ENCODE data around the gene KMT2A. TPM values are rescaled to one million over a fixed set of nuclear protein-coding genes. Genes with fewer than 3 reads are reported as not detected.
A peak's percentile ranks its signal among the peaks of the same experiment; 100 is the strongest.

KMT2A gene
- total and polyA plus RNA-seq, 8 donors: 45.8 to 61.7 (median 54.3) TPM

DNA sequence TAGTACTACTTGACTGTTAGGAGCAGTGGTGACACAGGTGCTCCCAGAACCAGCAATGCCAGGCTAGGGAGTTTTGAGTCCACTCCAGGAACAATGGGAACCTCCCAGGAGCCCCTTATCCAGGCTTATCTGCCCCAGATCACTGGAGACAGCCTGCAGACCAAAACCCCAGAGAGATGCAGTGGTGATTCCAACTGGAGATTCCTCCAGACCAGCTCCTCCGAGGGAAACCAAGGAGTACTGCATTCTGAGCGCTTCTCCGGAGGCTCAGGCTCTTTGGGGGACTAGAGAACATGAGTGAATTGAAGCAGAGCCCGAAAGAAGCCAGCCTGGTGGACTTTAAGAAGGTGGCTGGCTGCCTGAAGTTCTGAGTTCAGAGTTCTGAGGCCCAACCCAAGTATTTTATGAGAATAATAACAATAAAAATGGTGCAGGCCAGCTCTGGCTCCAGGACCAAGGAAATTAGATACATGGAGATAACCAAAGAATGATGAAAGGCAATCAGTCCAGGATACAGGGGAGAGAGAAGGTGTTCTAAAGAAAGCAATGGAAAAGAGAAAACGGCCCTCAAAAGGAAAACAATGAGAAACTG lies 93.4 kb downstream of the KMT2A start:
- DNase-seq (no peak), ATAC-seq (no peak)
- Histone ChIP-seq H3K4me1 (peaks cover 7 to 23% of the 10 kb centered on the region in 2 donors), H3K27ac (no peak overlapping the region), H3K27me3 (peaks cover 0 to 18% of the 10 kb centered on the region in 2 donors), H3K36me3 (peaks cover 0 to 9% of the 10 kb centered on the region in 2 donors), H3K4me3 (peak overlapping the region in 1 of 2 donors; percentile 66), H3K9me3 (no peaks in the 10 kb centered on the region)
- intact Hi-C loops (cut with DNase I): no loop called here
- TF ChIP-seq, protein P1, sequence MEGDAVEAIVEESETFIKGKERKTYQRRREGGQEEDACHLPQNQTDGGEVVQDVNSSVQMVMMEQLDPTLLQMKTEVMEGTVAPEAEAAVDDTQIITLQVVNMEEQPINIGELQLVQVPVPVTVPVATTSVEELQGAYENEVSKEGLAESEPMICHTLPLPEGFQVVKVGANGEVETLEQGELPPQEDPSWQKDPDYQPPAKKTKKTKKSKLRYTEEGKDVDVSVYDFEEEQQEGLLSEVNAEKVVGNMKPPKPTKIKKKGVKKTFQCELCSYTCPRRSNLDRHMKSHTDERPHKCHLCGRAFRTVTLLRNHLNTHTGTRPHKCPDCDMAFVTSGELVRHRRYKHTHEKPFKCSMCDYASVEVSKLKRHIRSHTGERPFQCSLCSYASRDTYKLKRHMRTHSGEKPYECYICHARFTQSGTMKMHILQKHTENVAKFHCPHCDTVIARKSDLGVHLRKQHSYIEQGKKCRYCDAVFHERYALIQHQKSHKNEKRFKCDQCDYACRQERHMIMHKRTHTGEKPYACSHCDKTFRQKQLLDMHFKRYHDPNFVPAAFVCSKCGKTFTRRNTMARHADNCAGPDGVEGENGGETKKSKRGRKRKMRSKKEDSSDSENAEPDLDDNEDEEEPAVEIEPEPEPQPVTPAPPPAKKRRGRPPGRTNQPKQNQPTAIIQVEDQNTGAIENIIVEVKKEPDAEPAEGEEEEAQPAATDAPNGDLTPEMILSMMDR (IDR thresholded peaks at IDR 0.05): no peak

DNA sequence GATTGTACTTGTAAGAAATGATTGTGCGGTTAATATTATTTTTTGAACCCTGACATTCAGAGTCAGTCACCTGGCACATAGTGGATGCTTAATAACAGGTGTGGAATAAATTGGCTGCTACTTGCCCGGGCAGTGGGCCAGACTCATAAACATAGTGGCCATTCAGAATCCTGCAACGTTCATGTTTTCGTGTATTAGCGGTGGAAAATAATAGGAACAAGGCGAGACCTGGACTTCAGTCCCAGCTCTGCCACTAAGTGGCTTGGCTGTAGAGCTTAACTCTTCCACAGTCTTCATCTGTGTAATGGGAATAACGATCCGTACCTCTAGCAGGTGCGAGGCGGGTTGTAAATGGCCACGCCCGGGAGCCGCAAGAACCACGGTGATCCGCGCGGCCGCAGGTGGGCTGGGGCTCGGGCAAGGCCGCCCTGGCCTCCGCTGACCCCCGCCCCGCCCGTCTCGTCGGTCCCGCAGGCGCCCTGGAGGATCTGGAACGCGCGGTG lies 93.9 kb downstream of the KMT2A start:
- Histone ChIP-seq H3K4me3 (peak overlapping the region; percentile 58 to 66), H3K9me3 (no peaks in the 10 kb centered on the region), H3K27ac (peak overlapping the region; percentile 50 to 60), H3K27me3 (peaks cover 0 to 18% of the 10 kb centered on the region in 2 donors), H3K36me3 (peaks cover 0 to 3% of the 10 kb centered on the region in 2 donors), H3K4me1 (peaks cover 7 to 23% of the 10 kb centered on the region in 2 donors)
- DNase-seq (peak in 1 of 4 donors; percentile 5), ATAC-seq (no peak)
- intact Hi-C loops (cut with DNase I): no loop called here
- TF ChIP-seq, protein P1 (IDR thresholded peaks at IDR 0.05): no peak

DNA sequence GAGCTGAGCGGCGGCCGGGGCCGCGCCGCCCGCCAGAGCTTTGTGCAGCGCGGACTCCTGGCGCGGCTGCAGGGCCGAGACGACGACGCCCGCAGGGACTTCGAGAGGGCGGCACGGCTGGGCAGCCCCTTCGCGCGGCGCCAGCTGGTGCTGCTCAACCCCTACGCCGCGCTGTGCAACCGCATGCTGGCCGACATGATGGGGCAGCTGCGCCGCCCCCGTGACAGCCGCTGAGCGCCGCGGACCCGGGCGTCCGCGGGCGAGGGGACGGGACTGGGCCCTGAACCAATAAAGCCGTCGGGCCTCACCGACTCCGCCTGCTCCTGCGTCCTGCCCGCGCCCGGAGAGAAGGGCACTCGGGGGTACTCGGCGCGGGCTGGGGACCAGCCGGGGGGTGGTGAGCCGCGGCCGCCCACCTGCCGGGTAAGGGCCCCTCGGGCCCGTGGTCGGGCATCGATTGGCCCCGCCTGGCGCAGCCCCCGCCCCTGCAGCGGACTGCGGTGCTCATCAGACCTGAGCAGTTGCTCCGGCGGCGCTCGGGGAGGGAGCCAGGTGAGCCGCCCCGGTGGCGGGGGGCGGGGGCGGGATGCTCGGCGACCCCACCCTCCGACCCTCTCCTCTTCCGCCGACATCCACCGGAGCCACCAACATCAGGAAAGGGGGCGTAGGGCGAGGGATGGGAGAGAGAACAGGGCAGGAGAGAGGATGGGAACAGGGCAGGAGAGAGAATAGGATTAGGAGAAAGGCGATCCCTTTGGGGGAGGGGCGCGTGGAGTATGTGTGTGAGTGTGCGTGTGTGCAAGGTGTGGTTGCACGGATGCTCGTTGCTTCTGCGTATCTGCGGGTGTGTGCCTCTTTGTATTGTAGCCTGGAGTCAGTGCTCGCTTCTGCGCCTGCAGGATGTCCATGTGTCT lies 94.6 kb downstream of the KMT2A start, which contains the start of gene TMEM25:
TSS of gene TMEM25 (plus strand) at position 510 of the 914 bp plus-strand sequence. CDS start 610 bp downstream, outside the sequence.
- H3K4me1 ChIP-seq: peaks cover 7 to 23% of the 10 kb centered on the region in 2 donors
- H3K27ac ChIP-seq: peak within 1 kb of the TSS; percentile 50 to 60
- ATAC-seq: peak; percentile 93

DNA sequence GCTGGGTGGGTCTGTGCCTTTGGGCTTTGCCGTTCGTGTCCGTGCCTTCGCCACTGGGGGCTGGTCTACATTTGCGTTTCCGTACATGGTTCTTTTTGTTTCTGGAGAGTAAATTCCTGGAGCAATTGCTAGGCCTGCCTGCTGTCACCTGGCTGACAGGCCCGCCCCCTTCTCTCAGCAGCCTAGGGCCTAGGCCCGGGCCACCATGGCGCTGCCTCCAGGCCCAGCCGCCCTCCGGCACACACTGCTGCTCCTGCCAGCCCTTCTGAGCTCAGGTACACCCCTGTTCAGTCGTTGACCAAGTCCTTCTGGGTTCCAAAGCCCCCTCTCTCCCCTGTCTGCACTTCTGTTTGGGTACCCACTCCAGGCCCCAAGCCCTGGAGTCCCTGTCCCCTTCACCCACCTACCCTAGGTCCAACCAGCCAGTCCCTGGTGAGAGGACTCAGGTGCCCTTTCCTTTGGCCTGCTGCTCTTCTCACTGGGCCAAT lies 95.3 kb downstream of the KMT2A start:
- Histone ChIP-seq H3K27ac (peak overlapping the region in 1 of 2 donors; percentile 60), H3K9me3 (no peaks in the 10 kb centered on the region), H3K4me1 (peaks cover 7 to 23% of the 10 kb centered on the region in 2 donors), H3K4me3 (peak overlapping the region; percentile 58 to 66), H3K36me3 (no peaks in the 10 kb centered on the region), H3K27me3 (peaks cover 0 to 18% of the 10 kb centered on the region in 2 donors)
- no peak for DNase-seq
- peak; percentile 18 for ATAC-seq
- intact Hi-C loops (cut with DNase I): no loop called here
- TF ChIP-seq, protein P1 (IDR thresholded peaks at IDR 0.05): no peak

More for the DNA sequence above, 94.6 kb downstream of the KMT2A start, which contains the start of gene TMEM25:
- intact Hi-C loops (cut with DNase I): no loop called here
- peaks cover 0 to 18% of the 10 kb centered on the region in 2 donors for H3K27me3 ChIP-seq
- TF ChIP-seq, protein P1 (IDR thresholded peaks at IDR 0.05): no peak
- H3K36me3 ChIP-seq: no peaks in the 10 kb centered on the region
- H3K9me3 ChIP-seq: no peaks in the 10 kb centered on the region
- DNase-seq: peak; percentile 58 to 90 (median 66)
- H3K4me3 ChIP-seq: peak within 1 kb of the TSS; percentile 58 to 66

Measured in left lung (tissue), 10 donors.